ENCODE measurements around the gene FAM107B.
A peak's percentile ranks its signal among the peaks of the same experiment; 100 is the strongest.
"Not testable (repeated sequence)": the region's sequence is repeated elsewhere in the genome, so short reads cannot be mapped to it uniquely, and the experiment has no call there.

FAM107B gene

GRCh38 chr10:14774797-14775196, at the start of gene FAM107B:
TSS of gene FAM107B (minus strand) at chr10:14774897. CDS start at chr10:14774663, 234 bp downstream.
- no peak for DNase-seq

GRCh38 chr10:14823966-14824365, 49.3 kb upstream of the FAM107B start:
- DNase-seq: no peak

GRCh38 chr10:14822879-14823755, 48.4 kb upstream of the FAM107B start:
- peak; percentile 42 to 47 for DNase-seq

- DNase-seq: no peak
These were observed 47.1 kb upstream of the FAM107B start for GRCh38 chr10:14821635-14822375.

- DNase-seq: no peak
These were observed 46.1 kb upstream of the FAM107B start for GRCh38 chr10:14820775-14821154.

- DNase-seq: no peak
These were observed 45.5 kb upstream of the FAM107B start for GRCh38 chr10:14820010-14820774.

GRCh38 chr10:14816717-14817116, 42.0 kb upstream of the FAM107B start:
- not testable (repeated sequence) for DNase-seq

- no peak for DNase-seq
These were observed 41.0 kb upstream of the FAM107B start for GRCh38 chr10:14815681-14816080.

GRCh38 chr10:14812271-14812670, 37.6 kb upstream of the FAM107B start:
- no peak for DNase-seq

- no peak for DNase-seq
These were observed 36.6 kb upstream of the FAM107B start for GRCh38 chr10:14810969-14811953.

GRCh38 chr10:14806318-14806717, 31.6 kb upstream of the FAM107B start:
- no peak for DNase-seq

GRCh38 chr10:14803827-14804226, 29.1 kb upstream of the FAM107B start:
- no peak for DNase-seq

GRCh38 chr10:14801723-14802122, 27.0 kb upstream of the FAM107B start:
- no peak for DNase-seq

- DNase-seq: no peak
These were observed 25.7 kb upstream of the FAM107B start for GRCh38 chr10:14800397-14800796.

- DNase-seq: no peak
These were observed 23.9 kb upstream of the FAM107B start for GRCh38 chr10:14798636-14799035.

- DNase-seq: no peak
These were observed 13.2 kb upstream of the FAM107B start for GRCh38 chr10:14787938-14788337.

GRCh38 chr10:14784459-14785055, 9.9 kb upstream of the FAM107B start:
- no peak for DNase-seq

GRCh38 chr10:14782691-14783363, 8.1 kb upstream of the FAM107B start:
- DNase-seq: peak; percentile 26 to 28

GRCh38 chr10:14781763-14782162, 7.1 kb upstream of the FAM107B start:
- no peak for DNase-seq

GRCh38 chr10:14779001-14779651, 4.4 kb upstream of the FAM107B start:
- DNase-seq: no peak

Measured in activated T-cell treated with anti-CD3 and anti-CD28 coated beads, Interleukin-2, amount 50 U/mL, for 48 hours (primary cell).